Mesenchymal stem cell (in vitro differentiated cells and primary cell): ENCODE results near the gene KPNB1.

ENCODE experiments used
- DNase-seq: peaks from one replicate; pipeline ENCODE4 v3.0.0-alpha.2; 2013
- H2AFZ ChIP-seq: one replicate; pipeline ENCODE4 v1.6.1; 2013; ENCODE audit warnings: low read depth, mild to moderate bottlenecking, control low read depth, inconsistent platforms, low read length, moderate library complexity
- H2AK5ac ChIP-seq: 2 replicates; pipeline ENCODE4 v1.6.1; 2013; ENCODE audit warnings: low read length, moderate library complexity, mild to moderate bottlenecking, inconsistent platforms; ENCODE audit not compliant: severe bottlenecking
- H2BK120ac ChIP-seq: one replicate; pipeline ENCODE4 v1.6.1; 2013; ENCODE audit warnings: low read depth, mild to moderate bottlenecking, inconsistent platforms, low read length, moderate library complexity
- H2BK12ac ChIP-seq, 2 experiments: one replicate each; pipeline ENCODE4 v1.6.1; 2013; ENCODE audit warnings: inconsistent platforms in 2 of 2, low read length in 2 of 2, mild to moderate bottlenecking in 2 of 2, moderate library complexity in 2 of 2, control low read depth in 1 of 2
- H2BK15ac ChIP-seq: one replicate; pipeline ENCODE4 v1.6.1; 2013; ENCODE audit warnings: mild to moderate bottlenecking, low read depth, inconsistent platforms; ENCODE audit not compliant: poor library complexity, severe bottlenecking
- H2BK5ac ChIP-seq: 2 replicates; pipeline ENCODE4 v1.6.1; 2013; ENCODE audit warnings: low read depth, mild to moderate bottlenecking, low read length, control low read depth, inconsistent platforms; ENCODE audit not compliant: poor library complexity, severe bottlenecking
- H3K14ac ChIP-seq, 2 experiments: one replicate each; pipeline ENCODE4 v1.6.1; 2013; ENCODE audit warnings: inconsistent platforms in 2 of 2, low read length in 2 of 2, control low read depth in 1 of 2, mild to moderate bottlenecking in 1 of 2, moderate library complexity in 1 of 2
- H3K18ac ChIP-seq, 2 experiments: one replicate each; pipeline ENCODE4 v1.6.1; 2013; ENCODE audit warnings: inconsistent platforms in 2 of 2, low read length in 2 of 2, control low read depth in 1 of 2, low read depth in 1 of 2, mild to moderate bottlenecking in 1 of 2
- H3K23ac ChIP-seq, 2 experiments: one replicate each; pipeline ENCODE4 v1.6.1; 2013; ENCODE audit warnings: inconsistent platforms in 2 of 2, low read length in 2 of 2, mild to moderate bottlenecking in 2 of 2, moderate library complexity in 2 of 2, control low read depth in 1 of 2
- H3K27ac ChIP-seq: 2 replicates; pipeline ENCODE4 v1.5.1; 2013; ENCODE audit warnings: mild to moderate bottlenecking, moderate library complexity, low read length, control low read depth, inconsistent platforms; ENCODE audit not compliant: poor library complexity, severe bottlenecking
- H3K27me3 ChIP-seq, 2 experiments: 2 replicates each; pipeline versions ENCODE4 v1.6.1 to v1.7.0; 2013; ENCODE audit warnings: low read length in 2 of 2, mild to moderate bottlenecking in 2 of 2, moderate library complexity in 2 of 2, control low read depth in 1 of 2, inconsistent platforms in 1 of 2; ENCODE audit not compliant: control insufficient read depth in 1 of 2, insufficient read depth in 1 of 2
- H3K36me3 ChIP-seq, 2 experiments: 2 replicates each; pipeline versions ENCODE4 v1.6.1 to v1.7.0; 2013; ENCODE audit warnings: low read length in 2 of 2, control low read depth in 1 of 2, inconsistent platforms in 1 of 2, low read depth in 1 of 2, mild to moderate bottlenecking in 1 of 2; ENCODE audit not compliant: insufficient read depth in 2 of 2, control insufficient read depth in 1 of 2
- H3K4ac ChIP-seq, 2 experiments: one replicate each; pipeline ENCODE4 v1.6.1; 2013; ENCODE audit warnings: inconsistent platforms in 2 of 2, low read length in 2 of 2, mild to moderate bottlenecking in 2 of 2, moderate library complexity in 2 of 2, control low read depth in 1 of 2, low read depth in 1 of 2
- H3K4me1 ChIP-seq: 2 replicates; pipeline ENCODE4 v1.6.1; 2013; ENCODE audit warnings: low read depth, low read length, control low read depth; ENCODE audit not compliant: control insufficient read depth, insufficient read depth
- H3K4me2 ChIP-seq: 2 replicates; pipeline ENCODE4 v1.6.1; 2013; ENCODE audit warnings: low read length, mild to moderate bottlenecking, inconsistent platforms; ENCODE audit not compliant: poor library complexity, severe bottlenecking
- H3K4me3 ChIP-seq, 2 experiments: 2 replicates each; pipeline versions ENCODE4 v1.5.1 to v1.7.0; 2013; ENCODE audit warnings: low read length in 2 of 2, mild to moderate bottlenecking in 2 of 2, control low read depth in 1 of 2, low read depth in 1 of 2; ENCODE audit not compliant: insufficient read depth in 1 of 2
- H3K79me1 ChIP-seq: replicated peaks from 2 replicates; pipeline ENCODE4 v1.6.1; 2013; ENCODE audit warnings: mild to moderate bottlenecking, control low read depth, low read length, inconsistent platforms; ENCODE audit not compliant: poor library complexity, severe bottlenecking
- H3K9ac ChIP-seq: 2 replicates; pipeline ENCODE4 v1.7.0; 2013; ENCODE audit warnings: mild to moderate bottlenecking, low read length, moderate library complexity
- H3K9me3 ChIP-seq: 2 replicates; pipeline ENCODE4 v1.7.0; 2013; ENCODE audit warnings: mild to moderate bottlenecking, low read length; ENCODE audit not compliant: control insufficient read depth
- H4K8ac ChIP-seq: one replicate; pipeline ENCODE4 v1.6.1; 2013; ENCODE audit warnings: inconsistent platforms, mild to moderate bottlenecking, low read length, moderate library complexity
- H4K91ac ChIP-seq: one replicate; pipeline ENCODE4 v1.6.1; 2013; ENCODE audit warnings: mild to moderate bottlenecking, low read length, inconsistent platforms
- WGBS: methylation state at CpG from one replicate; pipeline ENCODE4 v1.1.7; 2013; ENCODE audit warnings: mixed read lengths; 5-methylcytosine and 5-hydroxymethylcytosine counted together

Gene KPNB1

GRCh38 chr17:47663912-47664623 lies 14.3 kb downstream of the KPNB1 start:
- Histone ChIP-seq H3K9me3 (no peaks in the 10 kb centered on the region), H2AK5ac (no peak overlapping the region), H4K8ac (no peak overlapping the region), H3K4me2 (no peak overlapping the region), H3K4ac (no peak overlapping the region), H3K36me3 (peaks cover 48 to 93% of the 10 kb centered on the region in 2 experiments), H3K4me3 (no peak overlapping the region), H3K23ac (no peak overlapping the region), H3K14ac (no peak overlapping the region), H2BK15ac (no peak overlapping the region), H3K27me3 (no peaks in the 10 kb centered on the region), H3K79me1 (peaks cover 8% of the 10 kb centered on the region), H4K91ac (no peak overlapping the region), H3K27ac (no peak overlapping the region), H2BK12ac (no peak overlapping the region), H3K9ac (no peak overlapping the region), H2BK120ac (no peak overlapping the region), H2BK5ac (no peak overlapping the region), H2AFZ (no peak overlapping the region), H3K4me1 (no peaks in the 10 kb centered on the region), H3K18ac (no peak overlapping the region)
- peak; percentile 65 for DNase-seq
- 60% methylated on average over 6 of the region's 6 CpGs for WGBS

- no peaks in the 10 kb centered on the region for H3K4me1 ChIP-seq
- no peak for DNase-seq
- no peak overlapping the region for H4K8ac ChIP-seq
- no peak overlapping the region for H3K4me2 ChIP-seq
- no peak overlapping the region for H2BK5ac ChIP-seq
- H2AK5ac ChIP-seq, result no peak overlapping the region
- peaks cover 50 to 93% of the 10 kb centered on the region in 2 experiments for H3K36me3 ChIP-seq
- H3K23ac ChIP-seq, result no peak overlapping the region
- H3K27me3 ChIP-seq, result no peaks in the 10 kb centered on the region
- no peak overlapping the region for H3K18ac ChIP-seq
- H2AFZ ChIP-seq, result no peak overlapping the region
- H3K4ac ChIP-seq, result no peak overlapping the region
- no peak overlapping the region for H2BK120ac ChIP-seq
- H3K14ac ChIP-seq, result no peak overlapping the region
- no peak overlapping the region for H3K27ac ChIP-seq
- H3K9me3 ChIP-seq, result no peaks in the 10 kb centered on the region
- no peak overlapping the region for H4K91ac ChIP-seq
- no peak overlapping the region for H2BK12ac ChIP-seq
- no peak overlapping the region for H3K9ac ChIP-seq
- peaks cover 11% of the 10 kb centered on the region for H3K79me1 ChIP-seq
- H3K4me3 ChIP-seq, result no peak overlapping the region
- no peak overlapping the region for H2BK15ac ChIP-seq
Observed at GRCh38 chr17:47664624-47664941, 14.9 kb downstream of the KPNB1 start.

GRCh38 chr17:47665655-47666054 lies 15.9 kb downstream of the KPNB1 start:
- H3K36me3 ChIP-seq, result peaks cover 53 to 93% of the 10 kb centered on the region in 2 experiments
- H3K4me1 ChIP-seq, result no peaks in the 10 kb centered on the region
- no peak overlapping the region for H2AFZ ChIP-seq
- no peak overlapping the region for H3K14ac ChIP-seq
- H3K4me3 ChIP-seq, result no peak overlapping the region
- H2BK120ac ChIP-seq, result no peak overlapping the region
- no peak overlapping the region for H3K4ac ChIP-seq
- no peak overlapping the region for H3K4me2 ChIP-seq
- no peak overlapping the region for H3K27ac ChIP-seq
- H2BK15ac ChIP-seq, result no peak overlapping the region
- no peak overlapping the region for H2BK12ac ChIP-seq
- DNase-seq, result peak; percentile 41
- H4K8ac ChIP-seq, result no peak overlapping the region
- peaks cover 15% of the 10 kb centered on the region for H3K79me1 ChIP-seq
- peak overlapping the region; percentile 3 for H3K9ac ChIP-seq
- H2BK5ac ChIP-seq, result no peak overlapping the region
- H4K91ac ChIP-seq, result no peak overlapping the region
- no peaks in the 10 kb centered on the region for H3K27me3 ChIP-seq
- no peaks in the 10 kb centered on the region for H3K9me3 ChIP-seq
- WGBS, result 94% methylated on average over 3 of the region's 3 CpGs
- no peak overlapping the region for H3K18ac ChIP-seq
- no peak overlapping the region for H2AK5ac ChIP-seq
- no peak overlapping the region for H3K23ac ChIP-seq

GRCh38 chr17:47669081-47669480 lies 19.4 kb downstream of the KPNB1 start:
- H3K14ac ChIP-seq, result no peak overlapping the region
- 95% methylated on average over 3 of the region's 4 CpGs for WGBS
- no peak for DNase-seq

More at GRCh38 chr17:47669081-47669480, 19.4 kb downstream of the KPNB1 start:
- H3K27ac ChIP-seq, result no peak overlapping the region
- no peaks in the 10 kb centered on the region for H3K27me3 ChIP-seq
- H3K4me1 ChIP-seq, result no peaks in the 10 kb centered on the region
- H3K36me3 ChIP-seq, result peaks cover 47 to 93% of the 10 kb centered on the region in 2 experiments
- peaks cover 13% of the 10 kb centered on the region for H3K79me1 ChIP-seq
- no peak overlapping the region for H3K23ac ChIP-seq
- no peak overlapping the region for H3K4me3 ChIP-seq
- no peak overlapping the region for H3K4ac ChIP-seq
- no peak overlapping the region for H2BK5ac ChIP-seq
- no peak overlapping the region for H3K4me2 ChIP-seq
- H2AK5ac ChIP-seq, result no peak overlapping the region
- H3K9ac ChIP-seq, result peak overlapping the region; percentile 35
- no peak overlapping the region for H2BK15ac ChIP-seq
- H3K9me3 ChIP-seq, result no peaks in the 10 kb centered on the region
- no peak overlapping the region for H4K91ac ChIP-seq
- no peak overlapping the region for H2AFZ ChIP-seq
- H4K8ac ChIP-seq, result no peak overlapping the region
- no peak overlapping the region for H3K18ac ChIP-seq
- no peak overlapping the region for H2BK120ac ChIP-seq
- H2BK12ac ChIP-seq, result no peak overlapping the region
